SK-N-SH (cell line): ENCODE results near the gene ARHGEF11. TPM values are rescaled to one million over a fixed set of nuclear protein-coding genes. Genes with fewer than 3 reads are reported as not detected.

Experiments used
- CTCF ChIA-PET: fragments of 300-600, 350-600 bp; formaldehyde crosslinking; extraction: SDS; loops from one replicate; lab custom pipeline; 2021; lab: Yijun Ruan, JAX
- POLR2A ChIA-PET: fragments of 350-600 bp; sonication (Branson Sonifier 250); formaldehyde crosslinking; extraction: SDS; loops from one replicate; lab custom pipeline; 2020; ENCODE audit warnings: antibody characterized with exemption, inconsistent platforms; lab: Yijun Ruan, JAX
- DNase-seq: peaks from one replicate; pipeline ENCODE4 v3.0.0; 2012
- H2AFZ ChIP-seq: fragments of 200-600 bp; sonication (generic); 2 replicates; pipeline ENCODE4 v1.8.1; 2016; ENCODE audit warnings: antibody characterized with exemption, mild to moderate bottlenecking, low read depth
- H3F3A ChIP-seq: fragments of 200-600 bp; sonication (generic); replicated peaks from 2 replicates; pipeline ENCODE3; 2016; ENCODE audit warnings: antibody characterized with exemption, mild to moderate bottlenecking; ENCODE audit not compliant: insufficient read depth
- H3K27ac ChIP-seq, 2 experiments: fragments of 200-500 bp in 1 of 2; fragments of 200-600 bp in 1 of 2; sonication (Bioruptor generic) in 1 of 2; sonication (generic), shearing (Covaris generic) in 1 of 2; 2 replicates each; pipeline versions ENCODE4 v1.5.1 to v1.6.1; 2014 to 2016; ENCODE audit warnings: low read depth in 2 of 2, inconsistent platforms in 1 of 2, low read length in 1 of 2, mild to moderate bottlenecking in 1 of 2, mixed read lengths in 1 of 2
- H3K27me3 ChIP-seq: fragments of 200-600 bp; sonication (generic), shearing (Covaris generic); 2 replicates; pipeline ENCODE4 v1.6.1; 2016; ENCODE audit warnings: mixed run types; ENCODE audit not compliant: insufficient read depth
- H3K36me3 ChIP-seq, 2 experiments: fragments of 200-500 bp in 1 of 2; fragments of 200-600 bp in 1 of 2; sonication (Bioruptor generic) in 1 of 2; sonication (generic) in 1 of 2; replicated peaks in 1 of 2; 2 replicates each; pipeline versions ENCODE3 to v1.5.1; 2014 to 2016; ENCODE audit warnings: low read length in 1 of 2, mild to moderate bottlenecking in 1 of 2; ENCODE audit not compliant: insufficient read depth in 2 of 2, control insufficient read depth in 1 of 2
- H3K4me1 ChIP-seq, 2 experiments: fragments of 200-500 bp in 1 of 2; fragments of 200-600 bp in 1 of 2; sonication (Bioruptor generic) in 1 of 2; sonication (generic), shearing (Covaris generic) in 1 of 2; 2 replicates each; pipeline versions ENCODE4 v1.5.1 to v1.6.1; 2014 to 2016; ENCODE audit warnings: low read depth in 1 of 2, low read length in 1 of 2, mixed run types in 1 of 2; ENCODE audit not compliant: insufficient read depth in 2 of 2, control insufficient read depth in 1 of 2
- H3K4me2 ChIP-seq: fragments of 200-600 bp; sonication (generic), shearing (Covaris generic); 2 replicates; pipeline ENCODE4 v1.6.1; 2017; ENCODE audit warnings: mixed run types
- H3K4me3 ChIP-seq, 2 experiments: fragments of 200-500 bp in 1 of 2; fragments of 200-600 bp in 1 of 2; sonication (Bioruptor generic) in 1 of 2; sonication (generic), shearing (Covaris generic) in 1 of 2; 2 replicates each; pipeline versions ENCODE4 v1.5.1 to v1.8.1; 2014 to 2016; ENCODE audit warnings: low read depth in 2 of 2, inconsistent platforms in 1 of 2, low read length in 1 of 2, mild to moderate bottlenecking in 1 of 2, mixed read lengths in 1 of 2, moderate library complexity in 1 of 2
- H3K79me2 ChIP-seq: fragments of 200-600 bp; sonication (generic); 2 replicates; pipeline ENCODE4 v1.8.1; 2017; ENCODE audit warnings: mild to moderate bottlenecking; ENCODE audit not compliant: insufficient read depth
- H3K9ac ChIP-seq: fragments of 200-600 bp; sonication (generic); 2 replicates; pipeline ENCODE4 v1.6.1; 2017; ENCODE audit warnings: mixed run types
- H3K9me2 ChIP-seq: fragments of 200-600 bp; sonication (generic); 2 replicates; pipeline ENCODE4 v1.6.1; 2017; ENCODE audit warnings: mixed run types
- H3K9me3 ChIP-seq: fragments of 200-600 bp; sonication (generic); 2 replicates; pipeline ENCODE4 v1.6.1; 2017; ENCODE audit warnings: mixed run types, mild to moderate bottlenecking, moderate library complexity
- H4K20me1 ChIP-seq: fragments of 200-600 bp; sonication (generic); 2 replicates; pipeline ENCODE4 v1.6.1; 2017; ENCODE audit warnings: mild to moderate bottlenecking, mixed run types; ENCODE audit not compliant: insufficient read depth
- ELF1 ChIP-seq: IDR thresholded peaks from 2 replicates; pipeline ENCODE4 v1.4.0; 2012
- FOSL2 ChIP-seq: IDR thresholded peaks from 2 replicates; pipeline ENCODE4 v1.4.0; 2012; ENCODE audit warnings: low read depth, mild to moderate bottlenecking, moderate library complexity, borderline replicate concordance
- IRF3 ChIP-seq: fragments of 150-350 bp; IDR thresholded peaks from 2 replicates; pipeline ENCODE4 v1.6.1; 2016; ENCODE audit warnings: mild to moderate bottlenecking, low read depth, low read length
- JUND ChIP-seq: IDR thresholded peaks from 2 replicates; pipeline ENCODE4 v1.4.0; 2012
- REST ChIP-seq: IDR thresholded peaks from 2 replicates; pipeline ENCODE4 v1.6.1; 2012; ENCODE audit warnings: mild to moderate bottlenecking, low read depth, low read length, moderate library complexity
- RFX5 ChIP-seq: IDR thresholded peaks from 2 replicates; pipeline ENCODE4 v1.6.1; 2012; ENCODE audit warnings: mild to moderate bottlenecking, improper control_type of control experiment, low read length
- SIN3A ChIP-seq: IDR thresholded peaks from 2 replicates; pipeline ENCODE4 v1.6.1; 2012; ENCODE audit warnings: low read depth, mild to moderate bottlenecking, low read length, moderate library complexity, borderline replicate concordance
- WGBS: methylation state at CpG from one replicate; pipeline ENCODE4 v1.1.6; 2017; ENCODE audit warnings: low lambda C conversion rate; 5-methylcytosine and 5-hydroxymethylcytosine counted together
- polyA plus RNA-seq, 3 experiments: library from polyadenylated mRNA; depleted of rRNA; stranded (reverse); fragments of >200 nt; gene quantifications; 2 replicates each; pipeline ENCODE4 v1.2.3, GENCODE V29; 2012
- TF ChIP-seq, protein P1 (sequence below): fragments of 200-600 bp; sonication (generic); IDR thresholded peaks from 2 replicates; pipeline ENCODE4 v1.6.1; 2017; ENCODE audit warnings: antibody characterized with exemption, mild to moderate bottlenecking, moderate library complexity

ARHGEF11 gene
- polyA plus RNA-seq, 1 of the 3 experiments (the other 2 are of a cell fraction) = 19.0 TPM

DNA sequence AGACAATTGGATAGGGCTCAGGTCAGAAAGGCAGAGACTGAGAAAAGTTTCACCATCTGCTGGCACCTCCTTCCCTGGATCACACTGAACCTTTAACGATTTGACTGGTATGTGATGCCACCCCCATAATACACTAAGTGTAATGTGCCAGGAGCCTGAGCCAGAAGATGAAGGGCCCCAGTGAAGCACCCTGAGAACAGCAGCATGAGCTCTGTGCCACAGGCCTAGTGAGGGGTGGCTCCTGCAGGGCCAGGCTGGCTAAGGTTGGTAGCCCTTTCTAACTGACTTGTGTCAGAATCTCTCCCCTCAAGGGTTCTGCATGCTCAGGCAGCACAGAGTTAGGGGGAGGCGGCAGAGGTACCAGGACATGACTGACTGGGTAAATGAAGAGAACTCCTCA, 38.9 kb downstream of the ARHGEF11 start (continued):
- TF ChIP-seq REST (no peak), IRF3 (no peak), ELF1 (no peak)

- Histone ChIP-seq H3K27ac (no peak overlapping the region), H3K36me3 (no peaks in the 10 kb centered on the region), H3K4me3 (no peak overlapping the region), H3K9me3 (no peaks in the 10 kb centered on the region), H4K20me1 (peaks cover 63% of the 10 kb centered on the region), H2AFZ (no peak overlapping the region), H3K79me2 (peaks cover 53% of the 10 kb centered on the region), H3K9ac (no peak overlapping the region), H3F3A (no peaks in the 10 kb centered on the region), H3K9me2 (no peaks in the 10 kb centered on the region), H3K27me3 (no peaks in the 10 kb centered on the region), H3K4me1 (peaks cover 6 to 28% of the 10 kb centered on the region in 2 experiments; a peak in 3 of 4 replicates), H3K4me2 (no peak overlapping the region)
- TF ChIP-seq, protein P1, sequence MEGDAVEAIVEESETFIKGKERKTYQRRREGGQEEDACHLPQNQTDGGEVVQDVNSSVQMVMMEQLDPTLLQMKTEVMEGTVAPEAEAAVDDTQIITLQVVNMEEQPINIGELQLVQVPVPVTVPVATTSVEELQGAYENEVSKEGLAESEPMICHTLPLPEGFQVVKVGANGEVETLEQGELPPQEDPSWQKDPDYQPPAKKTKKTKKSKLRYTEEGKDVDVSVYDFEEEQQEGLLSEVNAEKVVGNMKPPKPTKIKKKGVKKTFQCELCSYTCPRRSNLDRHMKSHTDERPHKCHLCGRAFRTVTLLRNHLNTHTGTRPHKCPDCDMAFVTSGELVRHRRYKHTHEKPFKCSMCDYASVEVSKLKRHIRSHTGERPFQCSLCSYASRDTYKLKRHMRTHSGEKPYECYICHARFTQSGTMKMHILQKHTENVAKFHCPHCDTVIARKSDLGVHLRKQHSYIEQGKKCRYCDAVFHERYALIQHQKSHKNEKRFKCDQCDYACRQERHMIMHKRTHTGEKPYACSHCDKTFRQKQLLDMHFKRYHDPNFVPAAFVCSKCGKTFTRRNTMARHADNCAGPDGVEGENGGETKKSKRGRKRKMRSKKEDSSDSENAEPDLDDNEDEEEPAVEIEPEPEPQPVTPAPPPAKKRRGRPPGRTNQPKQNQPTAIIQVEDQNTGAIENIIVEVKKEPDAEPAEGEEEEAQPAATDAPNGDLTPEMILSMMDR = no peak
- no peak for TF ChIP-seq FOSL2
- ChIA-PET CTCF (interaction anchor here (1.2 to 1.5 kb wide), 2 partner anchors 9 to 11 kb away, joined by 3 read pairs; no protein-coding TSS in a partner anchor), POLR2A (no interaction called here)
- no peak for DNase-seq
- WGBS = 74% methylated on average over 2 of the region's 2 CpGs
These were observed 39.6 kb downstream of the ARHGEF11 start for GRCh38 chr1:157005965-157006364.

DNA sequence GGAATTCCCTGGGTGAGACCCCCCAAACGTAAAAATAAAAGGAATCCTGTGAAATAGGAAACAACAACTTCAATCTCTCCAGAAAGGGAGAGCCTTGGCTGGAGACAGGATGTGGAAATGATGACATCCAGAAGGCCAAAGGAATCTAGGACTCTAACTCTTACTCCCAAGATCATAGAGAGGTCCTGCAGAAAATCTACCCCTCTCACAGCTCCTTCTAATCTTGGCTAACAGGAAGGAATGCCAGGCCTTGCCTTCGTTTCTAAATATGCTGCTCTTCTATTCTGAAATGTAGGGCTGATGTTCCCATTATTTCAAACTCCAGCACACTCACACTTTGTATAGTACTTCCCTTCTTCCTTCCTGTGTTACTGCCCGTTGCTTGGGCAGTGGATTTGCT, 40.7 kb downstream of the ARHGEF11 start:
- peaks cover 43% of the 10 kb centered on the region; the same call in 1 of the 2 replicates for H3K79me2 ChIP-seq

More for the DNA sequence above, 40.7 kb downstream of the ARHGEF11 start:
- TF ChIP-seq RFX5 (no peak), JUND (no peak), SIN3A (no peak)
- Histone ChIP-seq H3K9ac (no peak overlapping the region), H3K9me3 (no peaks in the 10 kb centered on the region), H3F3A (no peaks in the 10 kb centered on the region), H3K27me3 (no peaks in the 10 kb centered on the region), H3K36me3 (no peaks in the 10 kb centered on the region), H3K27ac (no peak overlapping the region), H3K4me2 (no peak overlapping the region; the same call in 1 of the 2 replicates), H3K4me1 (peaks cover 6 to 28% of the 10 kb centered on the region in 2 experiments; a peak in 3 of 4 replicates), H4K20me1 (peaks cover 71% of the 10 kb centered on the region), H2AFZ (no peak overlapping the region), H3K9me2 (no peaks in the 10 kb centered on the region), H3K4me3 (no peak overlapping the region)
- ChIA-PET CTCF (interaction anchor here (0.6 to 1.5 kb wide), 5 partner anchors 8 to 345 kb away, joined by 3 to 6 read pairs (median 4); no protein-coding TSS in a partner anchor), POLR2A (no interaction called here)
- no peak for DNase-seq
- 81% methylated on average over 3 of the region's 3 CpGs for WGBS
